Stimulated activated CD4-positive, alpha-beta T cell treated with anti-CD3 and anti-CD28 coated beads, TNF-alpha, amount 100 ng/mL, for 1 hour (primary cell): ENCODE results near the gene WBP1.
"Not testable (repeated sequence)": the region's sequence is repeated elsewhere in the genome, so short reads cannot be mapped to it uniquely, and the experiment has no call there.

Experiments used
- DNase-seq, 3 donors: peaks; one replicate each; pipeline ENCODE4 v3.0.0-alpha.2; 2020; ENCODE audit warnings: low read depth in 3 of 3, low spot score in 1 of 3

Gene WBP1

DNA sequence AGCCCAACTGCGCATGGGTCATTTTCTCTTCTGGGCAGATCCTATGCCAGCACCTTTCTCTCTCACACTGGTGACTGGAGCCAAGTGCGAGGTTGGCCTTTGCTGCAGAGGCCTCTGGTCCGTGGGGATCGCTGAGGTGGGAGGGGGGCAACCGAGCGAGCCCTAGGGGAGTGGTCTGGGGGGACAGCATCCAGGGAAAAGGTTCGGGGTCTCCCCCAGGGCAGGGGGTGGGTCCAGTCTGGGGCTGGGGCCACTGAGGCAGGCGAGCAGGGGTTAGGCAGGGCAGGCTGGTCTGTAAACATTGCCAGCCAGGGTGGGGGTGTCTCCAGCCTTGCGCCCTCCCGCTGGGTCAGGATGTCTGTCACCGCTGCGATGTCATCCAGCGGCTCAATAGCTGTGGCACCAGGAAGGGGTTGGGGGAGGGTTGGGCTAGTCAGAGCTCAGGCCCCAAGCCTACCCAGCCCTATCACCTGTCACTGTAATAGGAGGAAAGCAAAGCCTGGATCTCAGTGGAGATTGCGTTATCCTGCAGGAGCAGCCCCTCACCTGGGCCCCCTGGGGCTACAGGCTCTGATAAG is 32.0 kb upstream of the WBP1 start:
- DNase-seq: no peak

DNA sequence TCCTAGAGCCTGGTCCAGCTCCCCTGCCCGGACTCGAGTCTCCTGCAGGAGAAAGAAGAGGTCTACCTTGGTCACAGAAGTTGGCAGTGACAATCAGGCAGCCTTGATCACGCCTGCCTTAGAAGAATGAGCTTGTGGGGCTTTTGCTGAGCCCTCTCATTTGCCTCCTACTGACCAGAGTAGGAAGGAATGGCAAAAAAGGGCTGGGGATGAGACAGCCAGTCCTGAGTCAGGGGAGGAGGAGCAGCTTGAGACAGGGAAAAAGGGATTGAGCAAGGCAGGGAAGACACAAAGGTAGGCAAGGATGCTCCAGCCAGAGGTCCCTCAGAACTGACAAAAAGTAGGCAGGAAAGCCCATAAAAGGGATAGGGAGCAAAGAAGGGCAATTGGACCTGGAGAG is 30.7 kb upstream of the WBP1 start:
- no peak for DNase-seq

DNA sequence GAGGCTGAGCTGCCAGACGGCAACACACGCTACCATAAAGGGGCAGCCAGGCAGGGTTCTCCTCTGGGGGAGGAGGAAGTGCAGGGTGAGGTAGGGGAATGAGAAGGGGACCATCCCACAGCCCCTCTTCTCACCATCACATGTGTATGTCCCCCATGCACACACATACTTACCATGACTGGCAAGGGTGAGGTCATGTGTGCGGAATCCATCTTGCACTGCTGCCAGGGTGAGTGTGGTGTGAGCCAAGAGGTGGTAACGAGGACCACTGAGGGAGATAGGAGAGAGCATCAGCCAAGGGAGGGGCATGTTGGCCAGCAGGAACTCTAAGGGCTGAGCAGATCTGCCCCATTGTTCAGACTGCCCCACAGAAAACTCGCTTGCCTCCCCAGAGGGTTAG is 29.6 kb upstream of the WBP1 start:
- DNase-seq: no peak

DNA sequence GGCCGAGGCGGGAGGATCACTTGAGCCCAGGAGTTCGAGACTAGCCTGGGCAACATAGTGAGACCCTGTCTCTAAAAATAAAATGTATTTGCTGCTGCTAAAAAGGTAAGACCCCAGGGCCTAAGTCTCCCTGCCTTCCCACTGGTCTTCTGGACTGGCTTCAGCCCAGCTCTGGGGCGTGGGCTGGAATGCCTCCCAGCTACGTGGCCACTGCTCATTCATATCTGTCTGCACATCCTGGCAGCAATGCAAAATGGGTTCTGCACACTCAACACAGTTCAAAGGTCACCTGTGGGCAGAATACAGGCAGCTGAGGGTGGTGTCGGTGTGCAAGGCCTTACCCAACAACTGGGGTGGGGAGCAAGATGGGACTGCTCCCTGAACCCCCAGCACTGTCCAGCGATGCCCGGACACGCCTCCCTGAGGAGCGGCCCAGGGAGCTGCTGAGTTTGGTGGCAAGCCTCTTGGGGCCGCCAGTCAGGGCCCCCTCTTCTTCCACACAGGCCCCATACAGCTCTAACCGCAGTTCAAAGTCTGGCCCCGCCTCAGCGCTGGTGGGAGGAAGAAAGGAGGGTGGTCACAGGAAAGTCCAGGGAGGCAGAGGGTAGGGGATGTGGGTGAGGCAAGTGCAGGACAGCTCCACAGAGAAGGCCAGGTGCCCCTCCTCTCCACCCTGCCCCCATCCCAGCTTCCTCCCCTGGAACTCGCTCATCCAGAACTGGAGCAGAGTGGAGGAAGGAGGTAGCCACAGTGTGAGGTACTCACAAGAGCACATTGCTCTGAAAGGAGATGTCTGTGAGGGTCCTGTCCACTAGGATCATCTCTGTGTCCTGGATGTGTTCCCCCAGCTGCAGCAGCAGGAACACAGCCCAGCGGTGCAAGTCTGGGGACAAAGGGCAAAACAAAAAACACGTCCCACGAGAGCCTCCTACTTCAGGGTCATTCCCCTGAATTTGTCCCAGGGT is 28.5 kb upstream of the WBP1 start:
- DNase-seq: no peak

DNA sequence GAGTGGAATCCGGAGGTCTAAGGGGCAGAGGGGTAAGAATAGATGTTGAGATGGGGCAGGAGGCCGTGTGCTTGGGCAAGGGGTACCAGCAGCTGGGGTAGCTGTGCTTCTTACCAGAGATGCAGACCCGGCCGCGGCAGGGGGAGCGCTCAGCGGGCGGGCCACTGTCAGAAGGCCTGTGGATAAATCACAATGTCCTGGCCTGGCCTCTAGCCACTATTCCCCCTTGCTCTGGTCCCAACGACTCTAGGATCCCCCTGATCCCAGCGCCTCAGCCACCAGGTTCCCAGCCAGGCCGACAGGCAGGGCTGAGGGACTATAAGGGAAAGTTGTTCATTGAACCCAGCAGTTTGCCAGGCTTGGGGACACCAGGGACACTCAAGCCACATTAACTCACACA is 27.7 kb upstream of the WBP1 start:
- no peak for DNase-seq

DNA sequence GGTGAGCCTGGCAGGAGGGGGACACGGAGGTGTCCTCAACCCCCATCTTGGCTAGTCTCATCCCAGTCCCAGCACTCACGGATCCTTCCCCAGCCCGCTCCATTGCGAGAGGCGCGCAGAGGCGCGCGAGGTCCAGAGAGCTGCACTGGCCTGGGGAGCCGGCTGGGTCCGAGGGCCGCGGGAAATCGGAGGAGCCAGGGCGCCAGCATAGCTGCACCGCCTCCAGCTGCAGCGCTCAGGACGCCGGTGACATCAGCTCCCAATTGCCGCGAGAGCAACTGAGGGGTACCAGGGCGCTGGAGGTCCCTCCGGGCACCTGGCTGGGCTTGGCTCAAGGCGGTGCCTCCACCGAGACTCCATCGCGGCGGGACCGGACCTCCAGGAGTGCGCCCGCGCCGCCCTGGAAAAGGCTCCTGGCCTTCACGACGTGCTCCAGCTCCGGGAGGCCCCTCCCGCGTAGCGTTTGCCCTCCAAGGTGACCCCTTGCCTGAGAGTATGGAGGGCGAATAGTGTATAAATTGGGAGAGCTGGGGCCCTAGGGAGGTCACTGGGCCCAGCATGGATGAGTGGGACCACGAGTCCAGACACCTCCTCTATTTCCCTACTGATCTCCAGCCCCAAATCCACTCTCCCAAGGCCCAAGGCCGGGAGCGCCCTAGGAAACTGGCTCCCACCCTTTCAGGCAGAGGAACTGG is 22.0 kb upstream of the WBP1 start:
- DNase-seq: no peak

DNA sequence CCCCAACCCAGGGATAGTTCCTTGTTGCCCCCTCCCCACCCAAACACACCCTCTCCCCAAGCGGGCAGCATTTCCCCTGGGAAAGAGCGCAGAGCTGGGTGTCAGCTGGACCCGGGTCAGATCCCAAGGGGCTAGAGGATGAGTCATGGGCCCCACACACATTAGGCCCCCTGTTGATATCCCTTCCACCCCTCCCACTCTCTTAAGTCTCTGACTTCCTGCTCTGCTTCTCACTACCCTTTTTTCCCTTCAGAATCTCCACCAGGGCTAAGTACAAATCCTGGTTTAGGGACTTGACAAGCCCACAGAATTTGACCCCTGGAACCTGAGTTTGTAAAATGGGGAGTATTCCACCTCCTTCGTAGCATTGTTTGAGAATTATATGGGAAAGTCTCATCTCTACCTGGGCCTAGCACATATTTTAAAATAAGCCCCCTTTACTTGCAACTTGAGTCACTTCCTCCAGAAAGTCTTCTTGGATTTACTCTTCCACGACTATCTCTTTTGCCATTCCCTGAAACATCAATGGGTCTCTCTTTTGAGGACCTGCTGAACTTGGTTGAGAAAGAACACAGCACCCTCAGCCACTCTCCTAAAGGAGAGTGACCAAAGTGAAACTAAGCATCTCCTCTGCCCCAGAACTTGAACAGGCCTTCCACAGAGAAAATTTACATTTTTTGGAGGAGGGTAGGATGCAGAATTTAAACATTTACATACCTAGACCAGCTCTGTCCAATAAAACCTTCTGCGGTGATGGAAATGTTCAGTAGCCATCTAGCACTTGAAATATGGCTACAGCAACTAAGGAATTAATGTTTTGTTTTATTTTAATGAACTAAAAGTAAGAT is 21.2 kb upstream of the WBP1 start:
- no peak for DNase-seq

DNA sequence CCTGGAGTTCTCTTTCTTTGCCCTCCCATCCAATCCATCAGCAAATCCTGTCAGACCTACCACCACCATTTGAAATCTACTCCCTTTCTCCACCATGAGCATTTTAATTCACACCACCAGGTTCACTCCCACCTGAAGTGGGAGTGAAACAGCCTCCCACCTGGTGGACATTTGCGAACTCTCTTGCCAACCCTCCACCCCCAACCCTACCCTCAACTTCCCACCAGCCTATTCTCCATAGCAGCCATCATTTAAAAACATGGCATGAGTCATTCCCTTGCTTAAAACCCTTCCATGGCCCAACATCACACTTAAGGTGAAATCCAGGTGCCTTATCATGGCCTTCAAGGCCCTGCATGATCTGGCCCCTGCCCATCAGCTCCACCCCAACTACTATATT is 20.0 kb upstream of the WBP1 start:
- DNase-seq: no peak

DNA sequence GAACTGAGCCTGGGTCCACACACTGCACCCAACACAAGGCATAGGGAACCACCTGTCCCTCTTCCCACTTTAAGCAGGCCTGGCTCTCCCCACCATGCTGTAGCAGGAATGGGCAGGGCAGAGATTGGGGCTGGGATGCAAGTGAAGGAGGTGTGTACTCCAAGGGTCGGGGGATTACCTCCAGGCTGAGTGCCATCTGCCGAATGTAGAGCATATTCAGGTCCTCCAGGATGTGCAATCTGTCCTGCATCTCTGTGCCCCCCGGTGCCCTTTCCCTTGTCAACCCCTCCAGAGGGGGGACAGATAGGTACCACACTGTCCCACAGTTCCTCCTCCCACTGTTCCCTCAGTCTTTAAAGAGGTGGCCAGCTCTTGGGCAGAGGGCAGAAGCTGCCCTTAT is 18.9 kb upstream of the WBP1 start:
- no peak for DNase-seq

DNA sequence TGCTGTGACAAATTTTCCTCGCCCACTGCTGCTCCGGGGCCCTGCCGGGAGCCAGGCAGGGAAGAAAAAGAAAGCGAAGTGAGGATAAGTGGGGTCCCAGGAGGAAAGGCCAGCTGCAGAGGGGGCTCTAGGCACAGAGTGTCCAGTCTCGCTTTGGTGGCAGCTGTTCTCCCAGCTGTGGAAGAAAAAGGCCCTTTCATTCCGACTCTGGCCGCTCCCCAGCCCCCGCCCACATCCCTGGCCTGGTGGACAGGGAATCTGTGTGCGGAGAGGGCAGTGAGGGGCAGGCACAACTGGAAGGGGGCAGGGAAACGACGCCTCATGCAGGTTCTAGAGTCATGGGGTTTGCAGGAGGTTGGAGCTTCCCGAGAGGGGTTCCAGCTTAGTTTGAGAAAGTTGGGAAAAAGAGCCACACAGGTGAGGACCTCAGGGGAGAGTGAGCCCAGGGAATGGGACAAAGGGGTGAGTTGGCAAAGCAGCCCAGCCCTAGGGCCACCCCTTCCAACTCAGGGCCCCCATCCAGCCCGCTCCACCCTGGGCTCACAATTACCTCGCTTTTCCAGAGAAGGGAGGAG is 18.3 kb upstream of the WBP1 start:
- DNase-seq: no peak

DNA sequence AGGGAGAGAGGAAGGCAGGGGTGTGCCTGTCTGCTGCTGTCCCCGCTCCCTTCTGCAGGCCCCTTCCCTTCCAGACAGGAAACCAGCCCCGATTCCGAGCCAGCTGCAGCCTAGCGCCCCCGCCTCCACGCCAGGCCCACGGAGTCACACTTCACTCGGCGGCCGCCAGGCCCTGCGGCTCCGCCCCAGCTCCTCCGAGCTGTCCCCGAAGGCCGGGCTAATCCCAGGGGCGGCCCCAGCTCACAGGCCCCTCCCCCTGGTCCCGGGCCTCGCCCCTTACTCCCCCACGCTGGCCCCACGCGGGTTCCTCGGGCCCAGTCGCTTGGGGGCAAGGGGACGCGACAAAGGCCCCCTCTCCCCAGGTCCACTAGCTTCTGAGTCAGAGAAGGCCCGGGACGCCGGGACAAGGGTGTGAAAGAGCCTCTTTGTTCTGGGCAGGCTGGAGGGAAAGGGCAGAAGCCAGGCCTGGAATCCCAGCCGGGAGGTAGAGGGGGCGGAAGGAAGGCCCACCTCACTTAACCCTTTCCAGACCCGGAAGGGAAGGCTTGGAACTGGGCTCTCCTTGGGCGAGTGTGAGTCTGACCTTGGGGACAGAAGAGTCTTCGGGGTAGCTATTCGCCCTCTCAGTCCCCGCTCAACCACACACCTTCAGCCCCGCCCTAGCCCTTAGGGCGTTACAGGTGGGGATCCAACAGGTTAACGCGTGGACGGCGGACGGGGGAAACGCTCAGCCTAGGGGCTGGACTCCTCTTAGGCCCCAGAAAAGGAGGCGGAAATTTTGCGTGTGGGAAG is 17.7 kb upstream of the WBP1 start:
- no peak for DNase-seq

DNA sequence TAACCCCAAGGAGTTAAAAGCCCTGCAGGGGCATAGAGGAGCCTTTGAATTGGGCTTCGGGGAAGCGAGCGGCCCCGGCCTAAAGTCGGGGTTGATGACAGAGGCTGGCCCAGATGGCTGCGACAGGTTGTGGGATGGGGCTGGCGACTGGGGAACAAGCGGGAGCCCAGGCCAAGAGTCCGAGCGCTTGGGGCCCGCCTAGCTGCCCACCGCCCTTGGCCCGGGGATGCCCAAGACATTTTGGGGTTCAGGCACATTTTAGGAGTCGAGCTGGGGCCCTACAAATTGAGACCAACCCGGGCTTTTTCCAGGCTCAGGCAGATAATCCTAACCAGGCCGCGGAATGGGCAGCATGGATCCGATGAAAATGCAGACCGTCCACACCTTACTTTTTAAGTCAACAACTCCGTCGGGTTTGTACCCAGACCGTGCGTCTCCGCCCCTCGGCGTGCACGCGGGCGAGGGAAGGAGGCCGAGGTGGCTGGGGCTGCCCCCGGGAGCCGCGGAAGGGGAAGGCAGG is 17.0 kb upstream of the WBP1 start:
- DNase-seq: no peak

DNA sequence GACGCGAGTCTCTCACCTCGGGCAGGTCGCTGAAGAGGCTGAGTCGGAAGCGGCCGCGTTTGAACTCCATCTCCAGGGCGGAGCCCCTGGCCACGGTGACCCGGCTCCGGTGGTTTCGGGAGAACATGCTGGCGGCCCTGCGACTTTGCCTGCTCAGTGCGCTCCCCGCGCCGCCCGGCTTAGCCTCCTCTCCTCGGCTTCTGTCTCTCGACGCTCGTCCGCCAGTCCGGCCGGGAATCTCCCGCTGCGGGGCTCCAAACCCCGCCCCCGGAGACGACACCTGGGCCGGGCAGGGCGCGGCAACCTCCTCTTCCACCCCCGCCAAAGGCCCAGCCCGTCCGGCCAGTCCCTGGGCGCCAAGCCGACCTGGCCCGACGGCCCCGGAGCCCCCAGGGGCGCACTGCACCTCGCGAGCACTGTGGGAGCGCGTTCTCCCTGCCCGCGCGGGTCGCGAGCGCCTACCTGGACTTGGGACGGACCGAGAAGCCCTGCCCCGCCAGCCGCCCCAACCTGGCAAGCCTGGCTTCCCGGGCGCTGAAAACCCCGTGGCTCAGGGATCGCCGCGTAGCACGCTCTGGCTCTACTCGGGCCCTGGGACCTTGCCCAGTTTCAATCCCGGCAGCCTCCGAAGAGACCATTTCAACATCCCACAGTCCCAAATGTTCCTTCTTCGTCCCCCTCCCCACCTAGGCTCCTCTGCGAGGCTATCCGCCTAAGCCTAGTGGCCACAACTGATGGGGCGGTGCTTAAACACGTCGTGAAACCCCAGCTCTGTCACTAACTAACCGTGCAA is 16.4 kb upstream of the WBP1 start, which contains the start of gene RTKN:
Gene RTKN (minus strand): TSS at position 248 of the 793 bp plus-strand sequence. CDS start 121 bp downstream, at position 127.
- DNase-seq: no peak

DNA sequence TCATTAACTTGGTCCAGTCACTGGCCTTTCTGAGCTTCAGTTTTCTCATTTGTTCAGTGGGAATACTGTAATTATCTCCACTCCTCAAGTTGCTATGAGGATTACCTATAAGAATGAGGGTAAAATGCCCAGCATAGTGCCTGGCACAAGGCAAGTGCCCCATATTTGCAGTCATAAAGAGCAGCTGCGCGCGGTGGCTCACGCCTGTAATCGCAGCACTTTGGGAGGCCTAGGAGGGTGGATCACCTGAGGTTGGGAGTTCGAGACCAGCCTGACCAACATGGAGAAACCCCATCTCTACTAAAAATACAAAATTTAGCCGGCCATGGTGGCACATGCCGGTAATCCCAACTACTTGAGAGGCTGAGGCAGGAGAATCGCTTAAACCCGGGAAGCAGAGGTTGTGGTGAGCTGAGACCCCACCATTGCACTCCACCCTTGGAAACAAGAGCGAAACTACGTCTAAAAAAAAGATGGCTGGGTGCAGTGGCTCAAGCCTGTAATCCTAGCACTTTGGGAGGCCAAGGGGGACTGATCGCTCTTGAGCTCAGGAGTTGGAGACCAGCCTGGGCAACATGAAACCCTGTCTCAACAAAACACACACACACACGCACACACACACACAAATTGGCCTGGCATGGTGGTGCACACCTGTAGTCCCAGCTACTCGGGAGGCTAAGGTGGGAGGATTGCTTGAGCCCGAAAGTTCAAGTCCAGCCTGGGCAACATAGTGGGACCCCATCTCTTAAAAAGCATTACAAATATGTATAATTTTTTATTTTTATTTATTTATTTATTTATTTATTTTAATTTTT is 15.5 kb upstream of the WBP1 start:
- not testable (repeated sequence) for DNase-seq

DNA sequence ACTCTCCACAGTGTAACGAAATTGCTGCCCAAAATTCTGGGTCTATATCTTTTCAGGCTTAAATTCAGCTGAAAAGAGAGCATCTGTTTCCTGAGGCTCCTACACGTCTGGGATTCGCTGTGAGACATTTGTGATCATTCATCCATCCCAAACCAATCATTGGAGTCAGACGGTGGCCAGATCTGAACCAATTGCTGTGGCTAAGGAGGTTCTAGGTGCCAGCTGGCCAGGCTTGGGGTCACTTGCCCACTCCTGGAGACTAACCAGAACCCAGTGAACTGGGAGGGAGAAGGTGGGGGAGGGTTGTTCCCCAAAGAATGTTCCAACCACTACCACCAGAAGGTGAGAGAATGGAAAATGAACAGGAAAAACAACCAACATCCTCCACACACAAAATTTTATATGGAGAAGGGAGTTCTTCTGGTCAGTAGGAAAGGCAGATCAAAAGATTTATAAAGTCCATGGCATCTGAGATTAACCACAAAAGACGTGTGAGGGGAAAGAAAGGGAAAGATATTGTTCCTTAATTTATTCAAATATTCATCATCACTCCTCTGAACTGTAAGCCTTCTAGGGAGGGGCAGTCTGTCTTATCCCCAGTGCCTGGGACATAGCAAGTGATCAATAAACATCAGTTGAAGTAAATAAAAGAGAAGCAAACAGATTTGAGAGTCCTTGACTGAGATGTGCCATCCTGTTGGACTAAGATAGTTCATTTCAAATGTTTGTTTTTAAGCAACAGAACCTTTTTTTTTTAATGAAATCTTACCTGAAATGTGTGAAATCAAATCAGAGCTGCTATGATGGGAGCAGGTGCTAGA is 13.5 kb upstream of the WBP1 start:
- DNase-seq: no peak

DNA sequence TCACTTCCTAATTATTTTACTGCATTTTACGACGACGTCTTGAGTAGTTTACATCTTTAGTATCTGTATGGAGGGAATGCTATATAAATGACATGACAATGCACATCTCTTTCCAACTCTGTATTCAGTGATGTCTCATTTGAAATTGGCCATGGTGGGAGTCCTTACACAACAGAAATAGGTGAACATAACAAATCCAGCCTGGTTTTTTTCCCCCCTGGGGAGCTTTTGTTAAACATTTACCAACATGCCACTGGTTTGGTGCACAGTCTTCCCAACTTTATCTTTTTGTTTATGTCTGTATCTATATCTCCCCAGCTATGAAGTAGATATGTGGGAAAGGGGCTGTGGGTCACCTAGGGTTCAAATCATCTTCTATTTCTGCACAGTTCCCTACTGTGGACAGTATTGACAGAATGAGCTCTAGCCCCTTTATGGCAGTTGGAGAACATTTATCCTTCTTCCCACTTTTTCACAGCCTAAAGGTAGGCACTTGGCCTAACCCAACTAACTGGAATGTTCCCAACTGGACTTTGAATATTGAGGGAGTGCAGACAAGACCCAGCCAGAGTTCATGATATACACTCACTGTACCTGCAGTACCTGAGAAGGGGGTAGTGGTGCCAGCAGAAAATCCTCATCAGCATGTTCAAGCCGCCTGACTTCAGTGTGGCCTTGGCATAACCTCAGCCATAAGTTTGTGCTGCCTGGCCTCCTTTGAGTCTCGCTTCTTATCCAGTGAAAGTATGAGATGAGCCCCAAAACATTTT is 10.8 kb upstream of the WBP1 start:
- DNase-seq: no peak
